Panc1 (cell line): ENCODE measurements around the gene HEATR5A. TPM values are rescaled to one million over a fixed set of nuclear protein-coding genes. Genes with fewer than 3 reads are reported as not detected.

Source experiments
- ATAC-seq: fragments of 200-7000 bp; cut with Tn5 transposase; 2 replicates; pipeline ENCODE4 v1.9.1; 2020; ENCODE audit warnings: mild to moderate bottlenecking, moderate library complexity
- BruUV-seq: library from RNA; stranded (reverse); fragments of 400-500 nt; replicated peaks from 2 replicates; lab custom pipeline; 2021; lab: Mats Ljungman, UMichigan
- CTCF ChIA-PET: fragments of 300-600 bp; sonication (Branson Sonifier 250); formaldehyde crosslinking; loops from one replicate; lab custom pipeline; 2022; ENCODE audit warnings: antibody characterized with exemption; lab: Charles Lee
- POLR2A ChIA-PET: fragments of 300-600 bp; sonication (Branson Sonifier 250); formaldehyde crosslinking; loops from one replicate; lab custom pipeline; 2022; ENCODE audit warnings: antibody characterized with exemption; lab: Charles Lee
- DNase-seq: peaks from one replicate; pipeline ENCODE4 v3.0.0-alpha.2; 2010; ENCODE audit warnings: low read depth, low spot score
- H3K27ac ChIP-seq: 2 replicates; pipeline ENCODE4 v1.5.1; 2011; ENCODE audit warnings: mild to moderate bottlenecking, low read length, inconsistent platforms
- H3K27me3 ChIP-seq: fragments of 200-500 bp; sonication (Bioruptor generic); 2 replicates; pipeline ENCODE4 v1.6.0; 2014; ENCODE audit warnings: low read length, inconsistent platforms; ENCODE audit not compliant: control insufficient read depth, insufficient read depth
- H3K36me3 ChIP-seq: fragments of 200-500 bp; sonication (Bioruptor generic); 2 replicates; pipeline ENCODE4 v1.5.1; 2014; ENCODE audit warnings: inconsistent platforms, mild to moderate bottlenecking, low read length, moderate library complexity; ENCODE audit not compliant: control insufficient read depth, insufficient read depth
- H3K4me1 ChIP-seq: 2 replicates; pipeline ENCODE4 v1.5.1; 2011; ENCODE audit warnings: inconsistent platforms, mild to moderate bottlenecking, low read length, moderate library complexity; ENCODE audit not compliant: control insufficient read depth, insufficient read depth
- H3K4me3 ChIP-seq, 2 experiments: 2 replicates each; pipeline ENCODE4 v1.5.1; 2011 to 2012; ENCODE audit warnings: low read depth in 2 of 2, low read length in 2 of 2, mild to moderate bottlenecking in 2 of 2, inconsistent platforms in 1 of 2, moderate library complexity in 1 of 2
- H3K9me3 ChIP-seq: fragments of 200-500 bp; sonication (Bioruptor generic); 2 replicates; pipeline ENCODE4 v1.5.1; 2014; ENCODE audit warnings: low read depth, mild to moderate bottlenecking, inconsistent platforms, low read length, moderate library complexity; ENCODE audit not compliant: control insufficient read depth, insufficient read depth
- CTCF ChIP-seq: fragments of 450-650 bp; IDR thresholded peaks from 2 replicates; pipeline ENCODE4 v1.5.1; 2017; ENCODE audit warnings: mild to moderate bottlenecking
- POLR2AphosphoS5 ChIP-seq: IDR thresholded peaks from 2 replicates; pipeline ENCODE4 v1.6.1; 2012; ENCODE audit warnings: mild to moderate bottlenecking, low read depth, low read length, moderate library complexity
- REST ChIP-seq, 2 experiments: IDR thresholded peaks; 2 replicates each; pipeline ENCODE4 v1.6.1; 2011 to 2012; ENCODE audit warnings: low read depth in 2 of 2, control low read depth in 1 of 2, low read length in 1 of 2, mild to moderate bottlenecking in 1 of 2, moderate library complexity in 1 of 2; ENCODE audit not compliant: insufficient read depth in 1 of 2
- SIN3A ChIP-seq: IDR thresholded peaks from 2 replicates; pipeline ENCODE4 v1.6.1; 2012; ENCODE audit warnings: low read depth, mild to moderate bottlenecking, low read length, moderate library complexity, borderline replicate concordance; ENCODE audit not compliant: insufficient read depth
- TCF7L2 ChIP-seq: IDR thresholded peaks from 2 replicates; pipeline ENCODE4 v1.6.1; 2011; ENCODE audit warnings: mild to moderate bottlenecking, low read depth, low read length, inconsistent platforms
- in situ Hi-C: cut with HindIII; loops from 2 replicates; pipeline ENCODE4 v1.10.0; 2016; ENCODE audit warnings: low sequenced_read_pairs, low pct_unique_long_range_greater_than_20kb
- intact Hi-C: fragments of 100-400 bp; cut with micrococcal nuclease; formaldehyde crosslinking; loops from one replicate; pipeline ENCODE4 v1.10.0; 2022; ENCODE audit not compliant: unreplicated experiment
- total RNA-seq: library from RNA; stranded (reverse); gene quantifications from one replicate; pipeline ENCODE4 v1.2.1, GENCODE V29; 2021; ENCODE audit not compliant: unreplicated experiment

Gene HEATR5A
- total RNA-seq, 1 experiment from 2014 or later, result 22.0 TPM

GRCh38 chr14:31402764-31403439, 17.4 kb downstream of the HEATR5A start:
- ATAC-seq (no peak), DNase-seq (no peak)
- no TSS peak for BruUV-seq
- in situ Hi-C loops (no loop called here), intact Hi-C loops (no loop called here)
- ChIA-PET POLR2A (no interaction called here), CTCF (no interaction called here)
- TF ChIP-seq CTCF (no peak), REST (IDR thresholded peaks at IDR 0.05; ENCODE audit: insufficient read depth in 1 of 2, low read depth in 2 of 2, low read length in 1 of 2) (no peak), POLR2AphosphoS5 (no peak), SIN3A (no peak), TCF7L2 (no peak)
- peaks cover 3% of the 10 kb centered on the region for H3K36me3 ChIP-seq
- no peaks in the 10 kb centered on the region for H3K4me1 ChIP-seq
- no peak overlapping the region for H3K27ac ChIP-seq
- H3K4me3 ChIP-seq, result no peak overlapping the region
- H3K27me3 ChIP-seq, result no peaks in the 10 kb centered on the region
- H3K9me3 ChIP-seq, result no peaks in the 10 kb centered on the region

- Histone ChIP-seq H3K36me3 (peaks cover 3% of the 10 kb centered on the region), H3K9me3 (no peaks in the 10 kb centered on the region), H3K27me3 (no peaks in the 10 kb centered on the region), H3K4me1 (no peaks in the 10 kb centered on the region), H3K4me3 (no peak overlapping the region), H3K27ac (no peak overlapping the region)
- TF ChIP-seq REST (IDR thresholded peaks at IDR 0.05; ENCODE audit: insufficient read depth in 1 of 2, low read depth in 2 of 2, low read length in 1 of 2) (no peak), POLR2AphosphoS5 (no peak), CTCF (no peak), SIN3A (no peak), TCF7L2 (no peak)
- no TSS peak for BruUV-seq
- ATAC-seq (no peak), DNase-seq (no peak)
- POLR2A ChIA-PET, result no interaction called here
- in situ Hi-C loops, result no loop called here
- intact Hi-C loops, result no loop called here
- CTCF ChIA-PET, result no interaction called here
These were observed 18.9 kb downstream of the HEATR5A start for GRCh38 chr14:31401369-31401932.
